GM12874 (cell line): ENCODE results near the gene ANKRD40.

Experiments
- CTCF ChIP-seq: IDR thresholded peaks from 2 replicates; pipeline ENCODE4 v1.5.1; 2011; ENCODE audit warnings: low read depth, mild to moderate bottlenecking, control low read depth, low read length, moderate library complexity; ENCODE audit not compliant: insufficient read depth

The ANKRD40 gene

GRCh38 chr17:50676065-50676975 is 31.4 kb downstream of the ANKRD40 start:
- no peak for TF ChIP-seq CTCF

GRCh38 chr17:50675627-50676026 is 32.1 kb downstream of the ANKRD40 start:
- no peak for TF ChIP-seq CTCF

GRCh38 chr17:50675190-50675589 is 32.5 kb downstream of the ANKRD40 start:
- no peak for TF ChIP-seq CTCF

- TF ChIP-seq CTCF: no peak
Measured at GRCh38 chr17:50672831-50673551, 34.7 kb downstream of the ANKRD40 start.

GRCh38 chr17:50672071-50672470 is 35.6 kb downstream of the ANKRD40 start:
- no peak for TF ChIP-seq CTCF

- no peak for TF ChIP-seq CTCF
Measured at GRCh38 chr17:50668838-50669581, 38.7 kb downstream of the ANKRD40 start.

- no peak for TF ChIP-seq CTCF
Measured at GRCh38 chr17:50668025-50668837, 39.5 kb downstream of the ANKRD40 start.
